HepG2 (cell line): ENCODE measurements around the gene ZFP36L2. TPM values are rescaled to one million over a fixed set of nuclear protein-coding genes. Genes with fewer than 3 reads are reported as not detected.

ENCODE experiments used
- AKAP8 ChIP-seq: sonication (generic); formaldehyde crosslinking; IDR thresholded peaks from 2 replicates; pipeline ENCODE4 v1.5.1; 2020; ENCODE audit warnings: mild to moderate bottlenecking, missing genetic modification reagents
- CHD4 ChIP-seq: fragments of 200-600 bp; sonication (generic); IDR thresholded peaks from 2 replicates; pipeline ENCODE4 v1.7.0; 2017; ENCODE audit warnings: mild to moderate bottlenecking, low read length, borderline replicate concordance
- CSRNP2 ChIP-seq: sonication (generic); formaldehyde crosslinking; conservative IDR thresholded peaks from 2 replicates; pipeline ENCODE4 v1.8.0; 2022; ENCODE audit warnings: low read depth, missing genetic modification reagents
- DZIP1 ChIP-seq: sonication (generic); formaldehyde crosslinking; IDR thresholded peaks from 2 replicates; pipeline ENCODE4 v1.5.0; 2020; ENCODE audit warnings: mild to moderate bottlenecking, missing genetic modification reagents
- FOXM1 ChIP-seq: sonication (generic); formaldehyde crosslinking; IDR thresholded peaks from 2 replicates; pipeline ENCODE4 v1.5.0; 2020; ENCODE audit warnings: missing genetic modification reagents
- GATAD1 ChIP-seq: IDR thresholded peaks from 2 replicates; pipeline ENCODE4 v1.6.1; 2016; ENCODE audit warnings: missing genetic modification reagents, missing compliant biosample characterization
- KAT8 ChIP-seq: IDR thresholded peaks from 2 replicates; pipeline ENCODE4 v1.6.1; 2016; ENCODE audit warnings: missing genetic modification reagents, missing compliant biosample characterization
- KDM5A ChIP-seq: fragments of 200-600 bp; sonication (generic); IDR thresholded peaks from 2 replicates; pipeline ENCODE4 v1.7.0; 2018; ENCODE audit warnings: antibody characterized with exemption, mild to moderate bottlenecking, low read length, borderline replicate concordance
- PBX3 ChIP-seq: sonication (generic); formaldehyde crosslinking; IDR thresholded peaks from 2 replicates; pipeline ENCODE4 v1.8.1; 2023; ENCODE audit warnings: missing genetic modification reagents, inconsistent platforms, borderline replicate concordance
- RXRB ChIP-seq: IDR thresholded peaks from 2 replicates; pipeline ENCODE4 v1.6.1; 2016; ENCODE audit warnings: borderline replicate concordance, missing genetic modification reagents, missing compliant biosample characterization
- SALL1 ChIP-seq: sonication (generic); formaldehyde crosslinking; IDR thresholded peaks from 2 replicates; pipeline ENCODE4 v1.8.0; 2022; ENCODE audit warnings: mild to moderate bottlenecking, missing genetic modification reagents
- SMAD3 ChIP-seq: sonication (generic); formaldehyde crosslinking; IDR thresholded peaks from 2 replicates; pipeline ENCODE4 v1.4.0; 2020; ENCODE audit warnings: missing genetic modification reagents
- TEAD3 ChIP-seq: optimal IDR thresholded peaks from 2 replicates; pipeline ENCODE3; 2016; ENCODE audit warnings: borderline replicate concordance
- TFAP4 ChIP-seq: sonication (generic); IDR thresholded peaks from 2 replicates; pipeline ENCODE4 v1.6.1; 2016; ENCODE audit warnings: low read depth, borderline replicate concordance
- TMF1 ChIP-seq: sonication (generic); formaldehyde crosslinking; IDR thresholded peaks from 2 replicates; pipeline ENCODE4 v1.8.1; 2022; ENCODE audit warnings: low read depth, missing genetic modification reagents
- ZC3H4 ChIP-seq: sonication (generic); formaldehyde crosslinking; IDR thresholded peaks from 2 replicates; pipeline ENCODE4 v1.4.0; 2020; ENCODE audit warnings: missing genetic modification reagents, borderline replicate concordance
- ZNF414 ChIP-seq: sonication (generic); formaldehyde crosslinking; IDR thresholded peaks from 2 replicates; pipeline ENCODE4 v1.5.0; 2020; ENCODE audit warnings: missing genetic modification reagents
- ZNF891 ChIP-seq: sonication (generic); formaldehyde crosslinking; IDR thresholded peaks from 2 replicates; pipeline ENCODE4 v1.5.0; 2020; ENCODE audit warnings: mild to moderate bottlenecking, missing genetic modification reagents
- ZSCAN29 ChIP-seq: sonication (generic); formaldehyde crosslinking; conservative IDR thresholded peaks from 2 replicates; pipeline ENCODE4 v1.4.0; 2020; ENCODE audit warnings: mild to moderate bottlenecking, missing genetic modification reagents
- ZXDC ChIP-seq: sonication (generic); formaldehyde crosslinking; IDR thresholded peaks from 2 replicates; pipeline ENCODE4 v1.5.0; 2020; ENCODE audit warnings: mild to moderate bottlenecking, missing genetic modification reagents
- polyA plus RNA-seq, 8 experiments: library from polyadenylated mRNA; depleted of rRNA in 3 of 8; stranded (reverse) in 7 of 8; unstranded in 1 of 8; fragments of >200 nt; fragmentation: Illumina TruSeq in 4 of 8; extraction: Trizol in 4 of 8; gene quantifications; 2 replicates each; pipeline versions ENCODE4 v1.2.1 to v1.2.3, GENCODE V29; 2011 to 2016; ENCODE audit warnings: low read depth in 4 of 8, missing spikeins in 1 of 8, mixed read lengths in 1 of 8; ENCODE audit not compliant: insufficient read depth in 1 of 8
- total RNA-seq, 5 experiments: library from RNA; depleted of rRNA; stranded (reverse); fragments of >200 nt; fragmentation: Illumina TruSeq; extraction: Trizol; gene quantifications; 2 replicates each; pipeline ENCODE4 v1.2.3, GENCODE V29; 2016; ENCODE audit warnings: low read depth in 1 of 5

ZFP36L2 gene
- total and polyA plus RNA-seq, 2 of the 13 experiments (the other 11 are each of a cell fraction or from before 2014, with no cell fraction given): 11.2 to 21.8 TPM

- TF ChIP-seq DZIP1 (CRISPR knock-in tag): no peak
- peak; percentile 9; the same call in 1 of the 2 replicates for TF ChIP-seq RXRB (CRISPR knock-in tag)
- TF ChIP-seq PBX3: no peak
- no peak for TF ChIP-seq ZNF414 (CRISPR knock-in tag)
- TF ChIP-seq CSRNP2 (CRISPR knock-in tag): no peak
- TF ChIP-seq FOXM1 (CRISPR knock-in tag): no peak
- TF ChIP-seq CHD4: no peak
- TF ChIP-seq SMAD3 (CRISPR knock-in tag): no peak
- no peak for TF ChIP-seq ZXDC (CRISPR knock-in tag)
- no peak for TF ChIP-seq ZNF891 (CRISPR knock-in tag)
- no peak for TF ChIP-seq TMF1 (CRISPR knock-in tag)
- TF ChIP-seq TEAD3 (CRISPR knock-in tag): peak; percentile 29
- TF ChIP-seq ZSCAN29 (CRISPR knock-in tag): peak; percentile 22; the same call in 1 of the 2 replicates
- TF ChIP-seq KAT8 (CRISPR knock-in tag): peak; percentile 76
- no peak for TF ChIP-seq SALL1 (CRISPR knock-in tag)
- 0 out of 2 replicates have a peak, but pooled peaks have one; percentile 8 for TF ChIP-seq TFAP4
- no peak for TF ChIP-seq GATAD1
- peak; percentile 56; the same call in 1 of the 2 replicates for TF ChIP-seq ZC3H4
- no peak for TF ChIP-seq KDM5A
- TF ChIP-seq AKAP8 (CRISPR knock-in tag): no peak
Observed at GRCh38 chr2:43218155-43218701, 8.2 kb downstream of the ZFP36L2 start (continued).
